KOPT-K1 (cell line): ENCODE measurements around the gene GTF3C2.
A peak's percentile ranks its signal among the peaks of the same experiment; 100 is the strongest.

ENCODE experiments used
- H3K27ac ChIP-seq: fragments of 200-600 bp; sonication (generic); 2 replicates; pipeline ENCODE4 v1.5.1; 2016; ENCODE audit warnings: antibody characterized with exemption, mild to moderate bottlenecking, low read depth, low read length; ENCODE audit not compliant: poor library complexity, severe bottlenecking
- H3K36me3 ChIP-seq: fragments of 200-600 bp; sonication (generic); 2 replicates; pipeline ENCODE4 v1.5.1; 2017; ENCODE audit warnings: antibody characterized with exemption, mild to moderate bottlenecking, low read length, moderate library complexity; ENCODE audit not compliant: insufficient read depth
- H3K9me3 ChIP-seq: fragments of 200-600 bp; sonication (generic); 2 replicates; pipeline ENCODE4 v1.5.1; 2017; ENCODE audit warnings: antibody characterized with exemption, low read length, mild to moderate bottlenecking; ENCODE audit not compliant: insufficient read depth, poor library complexity, severe bottlenecking

GTF3C2 gene, protein sequence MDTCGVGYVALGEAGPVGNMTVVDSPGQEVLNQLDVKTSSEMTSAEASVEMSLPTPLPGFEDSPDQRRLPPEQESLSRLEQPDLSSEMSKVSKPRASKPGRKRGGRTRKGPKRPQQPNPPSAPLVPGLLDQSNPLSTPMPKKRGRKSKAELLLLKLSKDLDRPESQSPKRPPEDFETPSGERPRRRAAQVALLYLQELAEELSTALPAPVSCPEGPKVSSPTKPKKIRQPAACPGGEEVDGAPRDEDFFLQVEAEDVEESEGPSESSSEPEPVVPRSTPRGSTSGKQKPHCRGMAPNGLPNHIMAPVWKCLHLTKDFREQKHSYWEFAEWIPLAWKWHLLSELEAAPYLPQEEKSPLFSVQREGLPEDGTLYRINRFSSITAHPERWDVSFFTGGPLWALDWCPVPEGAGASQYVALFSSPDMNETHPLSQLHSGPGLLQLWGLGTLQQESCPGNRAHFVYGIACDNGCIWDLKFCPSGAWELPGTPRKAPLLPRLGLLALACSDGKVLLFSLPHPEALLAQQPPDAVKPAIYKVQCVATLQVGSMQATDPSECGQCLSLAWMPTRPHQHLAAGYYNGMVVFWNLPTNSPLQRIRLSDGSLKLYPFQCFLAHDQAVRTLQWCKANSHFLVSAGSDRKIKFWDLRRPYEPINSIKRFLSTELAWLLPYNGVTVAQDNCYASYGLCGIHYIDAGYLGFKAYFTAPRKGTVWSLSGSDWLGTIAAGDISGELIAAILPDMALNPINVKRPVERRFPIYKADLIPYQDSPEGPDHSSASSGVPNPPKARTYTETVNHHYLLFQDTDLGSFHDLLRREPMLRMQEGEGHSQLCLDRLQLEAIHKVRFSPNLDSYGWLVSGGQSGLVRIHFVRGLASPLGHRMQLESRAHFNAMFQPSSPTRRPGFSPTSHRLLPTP

DNA sequence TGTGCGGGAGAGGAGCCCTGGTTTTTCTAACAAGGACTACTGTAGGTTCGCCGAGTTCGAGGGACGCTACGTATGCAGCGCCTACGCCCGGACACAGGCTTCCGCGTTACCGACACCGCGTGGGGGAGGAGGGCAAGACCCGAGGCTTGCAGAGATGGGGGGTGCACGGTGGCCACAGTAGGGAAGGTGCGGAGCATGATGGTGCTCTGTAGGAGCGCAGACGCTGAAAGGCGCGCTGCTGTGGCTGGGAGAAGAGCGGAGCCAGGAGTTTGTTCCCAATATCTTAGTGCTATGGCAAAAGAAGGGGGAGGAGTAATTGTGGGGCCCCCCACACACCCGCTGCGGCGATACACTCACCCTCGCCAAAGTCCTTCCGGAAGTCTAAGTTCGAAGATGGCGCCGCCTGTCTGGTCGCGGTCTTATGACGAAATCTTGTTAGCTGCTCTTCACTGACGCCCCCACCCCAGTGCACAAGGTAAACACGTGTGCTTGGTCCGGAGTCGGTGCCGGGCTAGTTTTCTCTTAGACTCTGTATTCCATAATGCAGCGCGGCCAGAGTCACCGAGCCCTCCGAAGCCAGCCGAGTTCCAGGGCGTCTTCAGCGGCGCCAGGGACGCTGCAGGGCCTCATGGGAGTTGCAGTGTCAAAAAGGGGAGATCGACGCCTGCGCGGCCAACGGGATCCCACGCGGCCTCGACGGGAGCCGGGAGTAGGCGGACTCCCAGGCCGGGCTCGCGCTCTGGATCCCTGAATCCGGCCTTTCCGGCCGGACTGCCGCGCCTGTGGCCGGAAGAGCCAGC lies at the start of gene GTF3C2:
TSS of gene GTF3C2 (minus strand) at position 383 of the 800 bp plus-strand sequence. CDS start 13,210 bp downstream, outside the sequence.
- Histone ChIP-seq H3K9me3 (no peaks in the 10 kb centered on the region), H3K27ac (peak within 1 kb of the TSS; percentile 82), H3K36me3 (peaks cover 10% of the 10 kb centered on the region; the same call in 1 of the 2 replicates)

DNA sequence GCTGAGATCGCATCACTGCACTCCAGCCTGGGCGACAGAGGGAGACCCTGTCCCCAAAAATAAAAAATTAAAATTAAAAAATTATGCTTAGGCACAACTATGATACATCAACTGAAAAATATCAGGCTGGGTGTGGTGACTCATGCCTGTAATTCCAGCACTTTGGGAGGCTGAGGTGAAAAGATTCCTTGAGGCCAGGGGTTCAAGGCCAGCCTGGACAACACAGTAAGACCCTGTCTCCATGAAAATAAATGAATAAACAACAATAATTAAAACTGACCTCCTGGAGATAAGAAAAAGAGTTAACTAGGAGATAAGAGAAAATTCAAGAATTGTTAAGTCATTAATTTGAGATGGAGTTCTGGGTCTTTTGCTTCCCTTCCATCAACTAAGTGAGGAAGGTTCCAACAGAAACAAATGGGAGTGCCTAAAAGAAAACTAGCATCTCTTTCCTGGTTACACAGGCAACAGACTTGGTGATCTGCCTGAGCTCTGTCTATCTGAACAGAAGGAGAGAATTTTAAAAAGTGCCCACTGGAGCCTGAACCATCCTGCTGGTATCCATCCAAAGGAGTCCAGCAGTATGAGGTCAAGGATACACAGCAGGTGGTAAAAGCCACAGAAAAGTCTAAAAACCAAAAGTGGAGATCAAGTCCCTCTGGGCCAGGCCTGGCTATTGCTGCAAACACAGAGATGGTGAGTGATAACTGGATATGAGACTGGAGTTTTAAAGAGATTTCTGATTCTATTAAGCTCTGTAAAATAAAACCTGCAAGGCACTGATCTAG lies 44.0 kb upstream of the GTF3C2 start:
- Histone ChIP-seq H3K27ac (no peak overlapping the region), H3K9me3 (no peaks in the 10 kb centered on the region), H3K36me3 (peaks cover 67% of the 10 kb centered on the region)

DNA sequence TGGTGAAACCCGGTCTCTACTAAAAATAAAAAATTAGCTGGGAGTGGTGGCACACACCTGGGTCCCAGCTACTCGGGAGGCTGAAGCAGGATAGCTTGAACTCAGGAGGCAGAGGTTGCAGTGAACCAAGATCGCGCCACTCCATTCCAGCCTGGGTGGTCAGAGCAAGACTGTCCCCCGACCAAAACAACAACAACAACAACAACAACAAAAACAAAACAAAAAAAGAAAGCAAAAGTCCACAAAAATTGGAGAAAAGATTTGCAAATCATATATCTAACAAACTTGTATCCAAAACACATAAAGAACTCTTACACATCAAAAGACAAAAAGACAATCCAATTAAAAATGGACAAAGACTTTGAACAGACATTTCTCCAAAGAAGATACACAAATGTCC lies 42.4 kb upstream of the GTF3C2 start:
- H3K36me3 ChIP-seq: peaks cover 61% of the 10 kb centered on the region
- H3K27ac ChIP-seq: no peak overlapping the region
- H3K9me3 ChIP-seq: no peaks in the 10 kb centered on the region

DNA sequence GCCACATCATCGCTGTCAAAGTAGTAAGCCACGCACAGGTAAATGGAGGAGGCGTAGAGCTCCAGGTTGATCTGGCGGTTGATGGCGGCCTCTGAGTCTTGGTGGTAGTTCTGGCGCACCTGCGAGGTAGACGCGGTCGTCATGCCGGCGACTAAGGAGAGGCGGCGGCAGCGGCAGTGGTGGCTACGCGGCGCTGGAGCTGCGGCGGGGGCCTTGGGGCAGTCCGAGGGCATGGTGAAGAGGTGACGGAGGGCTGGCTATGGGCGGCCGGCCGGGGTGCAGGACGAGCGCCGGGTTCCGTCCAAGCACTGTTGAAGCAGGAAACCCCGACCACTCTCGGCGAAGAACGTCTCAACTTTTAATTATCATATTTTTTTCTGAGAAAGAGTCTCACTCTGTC lies 36.7 kb upstream of the GTF3C2 start:
- Histone ChIP-seq H3K27ac (no peak overlapping the region), H3K36me3 (peaks cover 41% of the 10 kb centered on the region), H3K9me3 (no peaks in the 10 kb centered on the region)

DNA sequence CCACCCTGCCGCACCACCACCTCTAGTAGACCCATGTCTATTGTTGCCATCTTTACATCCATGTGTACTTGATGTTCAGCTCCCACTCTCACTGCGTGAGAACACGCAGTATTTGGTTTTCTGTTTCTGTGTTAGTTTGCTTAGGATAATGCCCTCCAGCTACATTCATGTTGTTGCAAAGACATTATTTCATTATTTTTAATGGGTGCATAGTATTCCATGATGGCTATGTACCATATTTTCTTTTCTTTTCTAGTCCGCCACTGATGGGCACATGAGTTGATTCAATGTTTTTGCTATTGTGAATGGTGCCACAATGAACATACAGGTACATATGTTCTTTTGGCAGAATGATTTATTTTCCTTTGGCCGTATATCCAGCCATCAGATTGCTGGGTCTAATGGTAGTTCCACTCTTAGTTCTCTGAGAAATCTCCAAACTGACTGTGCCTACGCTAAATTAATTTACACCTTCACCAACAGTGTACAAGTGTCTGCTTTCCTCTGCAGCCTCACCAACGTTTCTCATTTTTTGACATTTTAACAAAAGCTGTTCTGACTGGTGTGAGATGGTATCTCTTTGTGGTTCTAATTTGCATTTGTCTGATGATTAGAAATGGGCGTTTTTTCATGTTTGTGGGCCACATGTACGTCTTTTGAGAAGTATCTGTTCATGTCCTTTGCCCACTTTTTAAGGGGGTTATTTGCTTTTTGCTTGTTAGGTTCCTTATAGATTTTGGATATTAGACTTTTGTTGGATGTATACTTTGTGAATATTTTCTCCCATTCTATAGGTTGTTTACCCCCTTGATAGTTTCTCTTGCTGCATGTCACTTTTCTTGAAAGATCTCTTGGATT lies 34.5 kb upstream of the GTF3C2 start:
- Histone ChIP-seq H3K27ac (no peak overlapping the region), H3K36me3 (peaks cover 54% of the 10 kb centered on the region), H3K9me3 (no peaks in the 10 kb centered on the region)

DNA sequence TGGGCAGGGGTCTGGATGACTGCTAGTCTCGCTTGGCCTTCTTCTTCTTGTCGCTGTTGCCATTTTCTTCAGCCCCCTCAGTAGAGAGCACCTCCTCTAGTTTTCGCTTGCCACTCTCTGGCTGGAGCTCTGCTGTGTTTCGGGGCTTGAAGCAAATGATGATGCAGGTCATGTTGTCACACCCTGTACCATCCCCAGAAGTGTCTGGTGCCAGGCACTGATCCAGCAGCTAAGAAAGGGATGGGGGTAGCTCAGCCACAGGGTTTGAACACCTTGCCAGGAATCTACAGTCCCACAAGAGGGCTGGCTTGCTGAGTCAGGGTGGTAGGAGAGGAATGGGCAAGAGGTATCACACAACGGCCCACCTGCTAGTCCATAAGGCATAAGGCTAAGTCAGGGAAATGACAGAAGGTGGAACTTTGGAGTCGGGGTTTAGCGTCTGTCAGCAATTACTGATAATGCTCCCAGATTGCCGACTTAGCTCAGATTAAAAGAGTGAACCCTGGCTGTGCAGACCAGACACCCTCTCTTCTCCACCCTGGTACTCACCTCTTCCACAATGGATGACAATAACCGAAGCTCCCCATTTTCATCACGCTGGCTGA lies 25.1 kb upstream of the GTF3C2 start:
- H3K9me3 ChIP-seq: no peaks in the 10 kb centered on the region
- H3K36me3 ChIP-seq: peaks cover 84% of the 10 kb centered on the region
- H3K27ac ChIP-seq: peak overlapping the region; percentile 82

DNA sequence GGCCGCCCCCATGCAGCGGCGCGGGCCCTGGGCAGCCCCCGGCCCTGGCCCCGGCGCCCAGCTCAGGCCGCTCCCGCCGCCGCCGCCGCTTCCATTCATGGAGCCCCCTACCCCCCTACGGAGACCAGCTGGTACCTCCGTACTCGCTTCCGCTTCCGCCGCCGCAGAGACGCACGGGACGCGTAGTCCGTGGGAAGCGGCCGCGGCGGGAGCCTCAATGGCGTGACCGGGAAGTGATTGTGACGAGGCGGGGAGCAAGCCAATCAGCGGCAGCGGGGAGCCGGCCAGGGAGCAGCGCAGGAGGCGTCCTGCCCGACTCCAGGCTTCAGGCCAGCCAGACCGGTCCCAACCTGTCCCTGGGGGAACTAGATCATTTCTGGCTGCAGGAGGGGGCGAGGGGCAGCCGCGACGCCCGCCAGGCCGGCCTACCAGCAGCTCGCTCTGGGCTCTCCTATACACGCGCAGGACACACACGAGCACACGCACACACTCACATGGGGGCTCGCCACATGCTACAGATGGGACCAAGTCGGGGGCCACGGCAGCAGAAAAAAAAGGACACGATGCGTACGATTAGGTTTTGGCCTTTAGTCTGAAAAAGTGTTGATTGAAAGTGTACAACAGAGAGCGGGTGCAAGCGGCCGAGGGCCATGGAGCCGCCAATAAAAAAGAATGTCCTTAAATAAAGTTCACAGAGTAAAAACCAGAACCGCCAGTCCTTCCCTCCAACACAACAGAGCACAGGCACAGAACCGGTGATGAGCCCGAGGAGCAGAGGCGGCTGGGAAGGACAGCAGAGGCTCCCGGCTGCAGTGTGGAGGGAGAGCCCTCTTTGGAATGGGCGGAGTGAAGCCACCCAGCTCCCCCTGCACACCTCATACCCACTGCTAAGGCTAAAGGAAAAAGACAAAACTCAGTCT lies 24.3 kb upstream of the GTF3C2 start, which contains the start of gene ZNF513:
TSS of gene ZNF513 (minus strand) at position 109 of the 920 bp plus-strand sequence. CDS start 208 bp downstream, outside the sequence.
- Histone ChIP-seq H3K27ac (peak within 1 kb of the TSS; percentile 82), H3K36me3 (peaks cover 84% of the 10 kb centered on the region), H3K9me3 (no peaks in the 10 kb centered on the region)

DNA sequence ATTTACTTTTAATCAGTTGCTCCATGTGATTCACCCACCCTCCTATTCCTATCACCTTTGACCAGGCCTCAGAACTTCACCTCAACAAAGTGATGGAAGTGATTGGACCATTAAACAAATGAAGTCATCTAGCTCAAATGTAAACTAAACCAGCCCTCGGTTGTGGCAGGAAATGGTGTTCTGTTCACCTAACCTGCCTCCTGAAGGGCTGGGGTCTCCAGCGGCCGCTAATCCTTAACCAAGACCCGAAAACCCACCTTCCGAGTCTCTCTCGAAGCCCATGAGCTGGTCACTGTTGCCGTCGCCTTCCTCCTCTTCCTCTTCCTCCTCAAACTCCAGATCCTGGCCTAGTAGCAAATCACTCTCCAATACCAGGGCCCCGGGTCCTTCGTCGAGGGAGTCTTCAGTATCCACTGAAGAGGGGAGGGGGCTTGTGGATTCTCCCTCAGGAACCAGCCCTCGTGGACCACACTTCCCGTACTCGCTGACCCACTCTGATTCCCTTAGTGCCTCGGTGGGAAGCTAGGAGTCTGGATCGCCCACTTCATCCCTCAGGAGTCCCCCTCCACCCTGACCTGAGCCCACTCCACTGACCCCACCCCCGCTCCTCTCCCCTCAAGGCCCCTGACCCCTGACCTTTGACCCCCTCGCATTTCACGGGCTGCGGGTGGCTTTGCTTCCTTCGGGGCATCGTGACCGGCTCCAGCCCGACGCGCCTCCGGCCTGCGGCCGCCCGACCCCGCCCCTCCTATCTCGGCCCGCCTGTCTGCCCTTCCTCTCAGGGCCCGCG lies 23.5 kb upstream of the GTF3C2 start:
- Histone ChIP-seq H3K9me3 (no peaks in the 10 kb centered on the region), H3K27ac (peak overlapping the region; percentile 82), H3K36me3 (peaks cover 84% of the 10 kb centered on the region)

DNA sequence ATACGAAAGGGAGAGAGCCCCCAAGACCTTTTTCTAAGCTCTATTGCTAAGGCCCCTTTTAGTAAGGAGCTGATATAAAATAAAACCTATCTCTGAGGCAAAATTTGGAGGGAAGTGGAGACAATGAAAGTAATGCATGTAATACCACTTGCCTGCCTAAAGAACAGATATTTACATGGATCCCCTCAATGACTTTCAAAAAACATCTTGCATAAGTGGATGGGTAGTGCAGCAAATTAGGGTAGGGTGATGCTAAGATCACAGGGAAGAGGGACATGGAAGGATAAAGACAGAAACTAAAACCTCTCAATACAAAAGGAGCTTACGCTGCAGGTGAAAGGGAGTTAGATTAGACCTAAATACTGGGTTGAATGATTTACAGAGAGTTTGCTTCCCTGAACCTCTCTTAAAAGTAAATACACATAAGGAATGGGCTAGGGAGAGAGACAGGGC lies 22.8 kb upstream of the GTF3C2 start:
- H3K27ac ChIP-seq: peak overlapping the region; percentile 82
- H3K36me3 ChIP-seq: peaks cover 84% of the 10 kb centered on the region
- no peaks in the 10 kb centered on the region for H3K9me3 ChIP-seq

DNA sequence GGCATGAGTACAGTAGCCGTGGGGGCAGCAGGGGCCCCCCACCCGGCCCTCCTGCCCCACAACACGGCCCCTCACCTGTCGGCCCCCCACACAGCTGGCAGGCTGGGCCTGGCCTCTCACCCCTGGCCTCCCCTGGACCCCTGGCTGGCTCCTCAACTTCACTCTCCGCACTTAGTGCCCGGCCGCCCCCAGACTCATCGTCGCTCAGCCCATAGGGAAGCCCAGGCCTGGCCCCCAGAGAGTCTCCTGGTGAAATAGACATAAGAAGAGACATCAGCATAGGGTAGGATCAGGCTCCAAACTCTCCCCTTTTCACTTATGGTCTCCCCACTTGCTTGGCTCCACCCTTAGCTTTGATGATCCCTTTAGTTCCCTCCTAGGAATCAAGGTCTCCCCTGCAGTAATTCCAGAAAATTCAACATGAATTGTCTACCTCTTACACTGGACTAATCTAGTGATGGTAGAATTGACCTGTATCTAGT lies 22.3 kb upstream of the GTF3C2 start:
- Histone ChIP-seq H3K36me3 (peaks cover 84% of the 10 kb centered on the region), H3K9me3 (no peaks in the 10 kb centered on the region), H3K27ac (no peak overlapping the region)

DNA sequence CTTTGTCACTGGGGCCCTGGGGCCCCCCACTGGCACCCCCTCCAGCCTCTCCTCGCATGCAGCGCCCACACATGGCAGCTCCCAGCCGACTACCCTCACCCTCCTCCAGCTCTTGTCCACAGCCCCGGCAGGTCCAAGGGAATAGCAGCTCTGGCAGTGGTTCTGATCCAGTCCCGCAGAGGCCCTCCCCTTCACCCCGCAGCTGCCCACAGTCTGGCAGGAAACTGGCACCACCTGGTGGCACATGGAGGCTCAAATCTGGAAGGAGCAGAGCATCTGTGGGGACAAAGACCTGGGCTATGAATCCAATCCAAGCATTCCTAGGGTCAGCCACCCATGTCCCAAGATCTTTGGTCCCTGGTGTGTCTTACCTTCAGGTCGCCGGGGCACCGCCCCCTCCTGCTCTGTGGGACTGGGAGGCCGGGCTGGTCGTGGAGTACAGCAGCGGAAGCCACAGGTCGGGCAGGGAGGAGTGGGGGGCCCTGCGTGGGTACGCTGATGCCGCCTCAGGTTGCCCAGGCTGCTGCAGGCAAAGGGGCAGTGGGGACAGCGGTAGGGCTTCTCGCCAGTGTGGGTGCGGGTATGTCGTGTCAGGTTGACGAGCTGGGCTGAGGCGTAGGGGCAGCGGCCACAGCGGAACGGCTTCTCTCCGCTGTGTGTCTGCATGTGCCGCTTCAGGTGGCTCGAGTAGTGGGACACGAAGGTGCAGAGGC lies 21.7 kb upstream of the GTF3C2 start:
- H3K9me3 ChIP-seq: no peaks in the 10 kb centered on the region
- H3K27ac ChIP-seq: no peak overlapping the region
- H3K36me3 ChIP-seq: peaks cover 84% of the 10 kb centered on the region
